PC-9 (cell line): ENCODE data around the gene NUP214. TPM values are rescaled to one million over a fixed set of nuclear protein-coding genes. Genes with fewer than 3 reads are reported as not detected.

Source experiments
- BruUV-seq: library from RNA; stranded (reverse); fragments of 400-500 nt; replicated peaks from 2 replicates; lab custom pipeline; 2021; lab: Mats Ljungman, UMichigan
- CTCF ChIA-PET: fragments of 300-600 bp; sonication (Branson Sonifier 250); formaldehyde crosslinking; loops from one replicate; lab custom pipeline; 2022; ENCODE audit warnings: antibody characterized with exemption; lab: Charles Lee
- POLR2A ChIA-PET: fragments of 300-600 bp; sonication (Branson Sonifier 250); formaldehyde crosslinking; loops from one replicate; lab custom pipeline; 2022; ENCODE audit warnings: antibody characterized with exemption; ENCODE audit not compliant: unreplicated experiment; lab: Charles Lee
- DNase-seq, 2 experiments: peaks; one replicate each; pipeline versions ENCODE4 v3.0.0 to v3.0.0-alpha.2; 2015 to 2022; ENCODE audit warnings: mixed read lengths in 1 of 2
- H2AFZ ChIP-seq: fragments of 200-600 bp; sonication (generic); 2 replicates; pipeline ENCODE4 v1.8.1; 2017; ENCODE audit warnings: antibody characterized with exemption
- H3F3A ChIP-seq: fragments of 200-600 bp; sonication (generic); 2 replicates; pipeline ENCODE4 v1.8.1; 2017; ENCODE audit warnings: antibody characterized with exemption, mild to moderate bottlenecking, low read depth; ENCODE audit not compliant: insufficient read depth
- H3K27ac ChIP-seq: fragments of 200-600 bp; sonication (generic); 2 replicates; pipeline ENCODE4 v1.6.1; 2016; ENCODE audit warnings: mixed run types
- H3K27me3 ChIP-seq: fragments of 200-600 bp; sonication (generic); 2 replicates; pipeline ENCODE4 v1.6.1; 2016; ENCODE audit warnings: low read depth, mixed run types; ENCODE audit not compliant: insufficient read depth
- H3K36me3 ChIP-seq: fragments of 200-600 bp; sonication (generic); 2 replicates; pipeline ENCODE4 v1.6.1; 2016; ENCODE audit warnings: low read depth, mixed run types
- H3K4me1 ChIP-seq: fragments of 200-600 bp; sonication (generic); replicated peaks from 2 replicates; pipeline ENCODE4 v1.6.1; 2016; ENCODE audit warnings: mixed run types; ENCODE audit not compliant: insufficient read depth
- H3K4me2 ChIP-seq: fragments of 200-600 bp; sonication (generic); 2 replicates; pipeline ENCODE4 v1.6.1; 2017; ENCODE audit warnings: mixed run types
- H3K4me3 ChIP-seq: fragments of 200-600 bp; sonication (generic); 2 replicates; pipeline ENCODE4 v1.6.1; 2016; ENCODE audit warnings: mixed run types
- H3K79me2 ChIP-seq: fragments of 200-600 bp; sonication (generic); 2 replicates; pipeline ENCODE4 v1.6.1; 2017; ENCODE audit warnings: low read depth, mixed run types
- H3K9me2 ChIP-seq: fragments of 200-600 bp; sonication (generic); 2 replicates; pipeline ENCODE4 v1.8.1; 2017; ENCODE audit warnings: mild to moderate bottlenecking; ENCODE audit not compliant: insufficient read depth
- H3K9me3 ChIP-seq: fragments of 200-600 bp; sonication (generic); 2 replicates; pipeline ENCODE4 v1.8.1; 2016; ENCODE audit warnings: low read depth; ENCODE audit not compliant: insufficient read depth
- H4K20me1 ChIP-seq: fragments of 200-600 bp; sonication (generic); 2 replicates; pipeline ENCODE4 v1.8.1; 2017; ENCODE audit not compliant: insufficient read depth
- EZH2 ChIP-seq: fragments of 200-600 bp; sonication (generic); IDR thresholded peaks from 2 replicates; pipeline ENCODE4 v1.8.0; 2017; ENCODE audit warnings: antibody characterized with exemption, low read depth
- intact Hi-C: fragments of 100-400 bp; cut with micrococcal nuclease; formaldehyde crosslinking; loops from one replicate; pipeline ENCODE4 v1.10.0; 2022; ENCODE audit not compliant: unreplicated experiment
- total RNA-seq: library from RNA; stranded (reverse); gene quantifications from 2 replicates; pipeline ENCODE4 v1.2.3, GENCODE V29; 2021
- TF ChIP-seq, protein P1 (sequence below): fragments of 200-600 bp; sonication (generic); conservative IDR thresholded peaks from 2 replicates; pipeline ENCODE4 v1.6.1; 2017; ENCODE audit warnings: mixed run types, antibody characterized with exemption, mild to moderate bottlenecking, moderate library complexity

NUP214 gene
- total RNA-seq, 1 experiment from 2014 or later: 59.0 TPM

- H3K9me3 ChIP-seq: no peaks in the 10 kb centered on the region
- ChIA-PET POLR2A (no interaction called here), CTCF (interaction anchor here (1.4 kb wide), 1 partner anchor 158 kb away, joined by 3 read pairs; no protein-coding TSS in a partner anchor)
- no TSS peak for BruUV-seq
- TF ChIP-seq, protein P1, sequence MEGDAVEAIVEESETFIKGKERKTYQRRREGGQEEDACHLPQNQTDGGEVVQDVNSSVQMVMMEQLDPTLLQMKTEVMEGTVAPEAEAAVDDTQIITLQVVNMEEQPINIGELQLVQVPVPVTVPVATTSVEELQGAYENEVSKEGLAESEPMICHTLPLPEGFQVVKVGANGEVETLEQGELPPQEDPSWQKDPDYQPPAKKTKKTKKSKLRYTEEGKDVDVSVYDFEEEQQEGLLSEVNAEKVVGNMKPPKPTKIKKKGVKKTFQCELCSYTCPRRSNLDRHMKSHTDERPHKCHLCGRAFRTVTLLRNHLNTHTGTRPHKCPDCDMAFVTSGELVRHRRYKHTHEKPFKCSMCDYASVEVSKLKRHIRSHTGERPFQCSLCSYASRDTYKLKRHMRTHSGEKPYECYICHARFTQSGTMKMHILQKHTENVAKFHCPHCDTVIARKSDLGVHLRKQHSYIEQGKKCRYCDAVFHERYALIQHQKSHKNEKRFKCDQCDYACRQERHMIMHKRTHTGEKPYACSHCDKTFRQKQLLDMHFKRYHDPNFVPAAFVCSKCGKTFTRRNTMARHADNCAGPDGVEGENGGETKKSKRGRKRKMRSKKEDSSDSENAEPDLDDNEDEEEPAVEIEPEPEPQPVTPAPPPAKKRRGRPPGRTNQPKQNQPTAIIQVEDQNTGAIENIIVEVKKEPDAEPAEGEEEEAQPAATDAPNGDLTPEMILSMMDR: peak; percentile 88
- no peak for TF ChIP-seq EZH2
- DNase-seq: peak; percentile 37 to 63
- intact Hi-C loops: loop anchor here (1.0 to 5.0 kb wide), 2 partner anchors 158 to 569 kb away; no protein-coding TSS in a partner anchor
- H3K9me2 ChIP-seq: no peaks in the 10 kb centered on the region
- H3K79me2 ChIP-seq: no peaks in the 10 kb centered on the region
- no peak overlapping the region for H3K4me3 ChIP-seq
- H3F3A ChIP-seq: peaks cover 6% of the 10 kb centered on the region; the same call in 1 of the 2 replicates
- H3K27me3 ChIP-seq: no peaks in the 10 kb centered on the region
- H3K4me1 ChIP-seq: no peaks in the 10 kb centered on the region
- H4K20me1 ChIP-seq: peaks cover 7% of the 10 kb centered on the region
- H3K36me3 ChIP-seq: 0 out of 2 replicates have a peak, but pooled peaks cover 21% of the 10 kb centered on the region
- no peak overlapping the region for H3K27ac ChIP-seq
- no peak overlapping the region for H2AFZ ChIP-seq
- no peak overlapping the region for H3K4me2 ChIP-seq
These were observed 53.0 kb downstream of the NUP214 start for GRCh38 chr9:131178382-131178781.

DNA sequence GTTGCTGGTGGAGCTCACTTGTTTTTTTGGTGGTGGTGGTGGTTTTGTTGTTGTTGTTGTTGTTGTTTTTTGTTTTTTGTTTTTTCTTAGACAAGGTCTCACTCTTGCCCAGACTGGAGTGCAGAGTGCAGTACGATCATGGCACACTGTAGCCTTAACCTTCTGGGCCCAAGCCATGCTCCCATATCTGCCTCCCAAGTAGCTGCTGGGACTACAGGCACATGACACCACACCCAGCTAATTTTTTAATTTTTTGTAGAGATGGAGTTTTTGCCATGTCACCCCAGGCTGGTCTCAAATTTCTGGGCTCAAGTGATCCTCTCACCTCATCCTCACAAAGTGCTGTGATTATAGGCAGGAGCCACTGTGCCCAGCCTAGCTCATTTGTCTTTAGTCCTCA is 53.5 kb downstream of the NUP214 start:
- Histone ChIP-seq H3K36me3 (0 out of 2 replicates have a peak, but pooled peaks cover 19% of the 10 kb centered on the region), H3K4me2 (no peak overlapping the region)

GRCh38 chr9:131179561-131180219 is 54.3 kb downstream of the NUP214 start:
- Histone ChIP-seq H3K4me3 (no peak overlapping the region), H3K79me2 (no peaks in the 10 kb centered on the region), H4K20me1 (peaks cover 7% of the 10 kb centered on the region), H3K27me3 (no peaks in the 10 kb centered on the region), H3K4me2 (no peak overlapping the region), H3K36me3 (0 out of 2 replicates have a peak, but pooled peaks cover 17% of the 10 kb centered on the region), H2AFZ (no peak overlapping the region), H3K27ac (no peak overlapping the region), H3K9me2 (no peaks in the 10 kb centered on the region), H3F3A (peaks cover 6% of the 10 kb centered on the region; the same call in 1 of the 2 replicates), H3K9me3 (no peaks in the 10 kb centered on the region), H3K4me1 (no peaks in the 10 kb centered on the region)
- ChIA-PET CTCF (interaction anchor here (0.6 to 1.4 kb wide), 2 partner anchors 157 to 429 kb away, joined by 3 read pairs; no protein-coding TSS in a partner anchor), POLR2A (interaction anchor here (0.6 kb wide), 1 partner anchor 889 kb away, joined by 4 read pairs; no protein-coding TSS in a partner anchor)
- intact Hi-C loops: loop anchor here (5.0 kb wide), 1 partner anchor 568 kb away; no protein-coding TSS in a partner anchor
- no TSS peak for BruUV-seq
- no peak for DNase-seq
- TF ChIP-seq EZH2: no peak
- TF ChIP-seq, protein P1: no peak

More for the DNA sequence above, 53.5 kb downstream of the NUP214 start:
- H3K9me2 ChIP-seq: no peaks in the 10 kb centered on the region
- no peaks in the 10 kb centered on the region for H3K27me3 ChIP-seq
- no peaks in the 10 kb centered on the region for H3K9me3 ChIP-seq
- intact Hi-C loops: loop anchor here (1.0 to 5.0 kb wide), 2 partner anchors 157 to 568 kb away; no protein-coding TSS in a partner anchor
- H3K79me2 ChIP-seq: no peaks in the 10 kb centered on the region
- H2AFZ ChIP-seq: no peak overlapping the region
- CTCF ChIA-PET: interaction anchor here (1.4 kb wide), 1 partner anchor 158 kb away, joined by 3 read pairs; no protein-coding TSS in a partner anchor
- no TSS peak for BruUV-seq
- H4K20me1 ChIP-seq: peaks cover 7% of the 10 kb centered on the region
- no peaks in the 10 kb centered on the region for H3K4me1 ChIP-seq
- H3K4me3 ChIP-seq: no peak overlapping the region
- no peak for DNase-seq
- no peak overlapping the region for H3K27ac ChIP-seq
- peaks cover 6% of the 10 kb centered on the region; the same call in 1 of the 2 replicates for H3F3A ChIP-seq
- TF ChIP-seq, protein P1: no peak
- TF ChIP-seq EZH2: no peak
- POLR2A ChIA-PET: no interaction called here
